Transverse colon (tissue), 4 donors: ENCODE data around the gene DYNLRB1.

Experiments
- CTCF ChIP-seq, 5 experiments: fragments of 200-600 bp in 3 of 5; fragments of 450-650 bp in 2 of 5; sonication (generic) in 3 of 5; IDR thresholded peaks; 1 replicate in 2 of 5; 2 replicates in 3 of 5; pipeline ENCODE4 v1.5.1; 2016 to 2017; ENCODE audit warnings: antibody characterized with exemption in 5 of 5, inconsistent platforms in 3 of 5, mild to moderate bottlenecking in 2 of 5, moderate library complexity in 1 of 5
- POLR2AphosphoS5 ChIP-seq, 3 donors: sonication (generic); formaldehyde crosslinking; IDR thresholded peaks; one replicate each; pipeline ENCODE4 v1.6.1; 2016; ENCODE audit warnings: antibody characterized with exemption in 3 of 3

GRCh38 chr20:34569598-34569997 is 53.4 kb downstream of the DYNLRB1 start:
- TF ChIP-seq CTCF (IDR thresholded peaks at IDR 0.05) (no peak), POLR2AphosphoS5 (IDR thresholded peaks at IDR 0.05) (no peak)
